Measurements from ENCODE around the gene EXD3. TPM values are rescaled to one million over a fixed set of nuclear protein-coding genes. Genes with fewer than 3 reads are reported as not detected.

The EXD3 gene
- total RNA-seq, 4 donors from 2014 or later, result 8.3 to 22.3 (median 14.2) TPM

DNA sequence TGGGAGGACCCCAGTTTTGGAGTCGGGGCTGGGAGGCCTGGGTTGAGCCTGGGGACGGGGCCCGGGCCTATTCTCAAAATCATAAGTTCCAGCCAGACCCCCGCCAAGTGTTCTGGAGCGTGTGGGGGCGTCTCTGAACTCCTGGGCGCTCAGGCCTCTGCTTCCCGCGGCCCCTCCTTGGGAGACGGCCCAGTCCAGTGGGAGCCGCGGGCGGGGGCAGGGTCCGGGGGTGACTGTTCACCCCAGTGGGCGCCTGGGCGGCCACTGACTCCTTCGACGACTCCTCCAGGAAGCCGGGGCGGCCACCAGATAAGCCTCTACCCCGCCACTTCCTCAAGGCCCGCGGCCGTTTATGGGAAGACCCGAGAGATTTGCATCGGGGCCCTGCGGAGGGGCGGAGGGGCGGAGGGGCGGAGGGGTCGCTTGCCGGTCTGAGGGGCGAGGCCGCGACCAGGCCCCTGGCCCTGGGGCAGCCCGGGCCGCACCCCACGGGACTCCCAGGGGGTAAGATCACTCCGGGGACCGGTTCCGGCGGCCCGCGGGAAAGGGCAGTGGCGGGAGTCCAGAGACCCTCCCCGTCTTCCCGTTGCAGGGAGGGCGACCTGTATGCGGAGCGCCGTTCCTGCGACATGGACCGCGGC lies 144.8 kb downstream of the EXD3 start:
- H3K27me3 ChIP-seq, result peaks cover 0 to 70% (median 4%) of the 10 kb centered on the region in 4 donors
- 28% methylated on average over 28 of the region's 54 CpGs for WGBS
- peak overlapping the region; percentile 51 to 59 (median 53) for H3K4me3 ChIP-seq
- H3K27ac ChIP-seq (replicated peaks in 1 of 4), result peak overlapping the region; percentile 74 to 85 (median 78)
- intact Hi-C loops (cut with DNase I), result no loop called here
- peaks cover under 1 to 32% (median 20%) of the 10 kb centered on the region in 4 donors for H3K36me3 ChIP-seq
- no peaks in the 10 kb centered on the region for H3K9me3 ChIP-seq
- no peak for DNase-seq (ENCODE audit: extremely low spot score)
- no peak for TF ChIP-seq POLR2AphosphoS5 (IDR thresholded peaks at IDR 0.05)
- no peak for TF ChIP-seq POLR2A (IDR thresholded peaks at IDR 0.05; ENCODE audit: low read depth)
- TF ChIP-seq, protein P1, sequence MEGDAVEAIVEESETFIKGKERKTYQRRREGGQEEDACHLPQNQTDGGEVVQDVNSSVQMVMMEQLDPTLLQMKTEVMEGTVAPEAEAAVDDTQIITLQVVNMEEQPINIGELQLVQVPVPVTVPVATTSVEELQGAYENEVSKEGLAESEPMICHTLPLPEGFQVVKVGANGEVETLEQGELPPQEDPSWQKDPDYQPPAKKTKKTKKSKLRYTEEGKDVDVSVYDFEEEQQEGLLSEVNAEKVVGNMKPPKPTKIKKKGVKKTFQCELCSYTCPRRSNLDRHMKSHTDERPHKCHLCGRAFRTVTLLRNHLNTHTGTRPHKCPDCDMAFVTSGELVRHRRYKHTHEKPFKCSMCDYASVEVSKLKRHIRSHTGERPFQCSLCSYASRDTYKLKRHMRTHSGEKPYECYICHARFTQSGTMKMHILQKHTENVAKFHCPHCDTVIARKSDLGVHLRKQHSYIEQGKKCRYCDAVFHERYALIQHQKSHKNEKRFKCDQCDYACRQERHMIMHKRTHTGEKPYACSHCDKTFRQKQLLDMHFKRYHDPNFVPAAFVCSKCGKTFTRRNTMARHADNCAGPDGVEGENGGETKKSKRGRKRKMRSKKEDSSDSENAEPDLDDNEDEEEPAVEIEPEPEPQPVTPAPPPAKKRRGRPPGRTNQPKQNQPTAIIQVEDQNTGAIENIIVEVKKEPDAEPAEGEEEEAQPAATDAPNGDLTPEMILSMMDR (IDR thresholded peaks at IDR 0.05), result no peak
- no peak for TF ChIP-seq EP300 (IDR thresholded peaks at IDR 0.05)
- H3K4me1 ChIP-seq, result peaks cover 34 to 55% (median 43%) of the 10 kb centered on the region in 4 donors

DNA sequence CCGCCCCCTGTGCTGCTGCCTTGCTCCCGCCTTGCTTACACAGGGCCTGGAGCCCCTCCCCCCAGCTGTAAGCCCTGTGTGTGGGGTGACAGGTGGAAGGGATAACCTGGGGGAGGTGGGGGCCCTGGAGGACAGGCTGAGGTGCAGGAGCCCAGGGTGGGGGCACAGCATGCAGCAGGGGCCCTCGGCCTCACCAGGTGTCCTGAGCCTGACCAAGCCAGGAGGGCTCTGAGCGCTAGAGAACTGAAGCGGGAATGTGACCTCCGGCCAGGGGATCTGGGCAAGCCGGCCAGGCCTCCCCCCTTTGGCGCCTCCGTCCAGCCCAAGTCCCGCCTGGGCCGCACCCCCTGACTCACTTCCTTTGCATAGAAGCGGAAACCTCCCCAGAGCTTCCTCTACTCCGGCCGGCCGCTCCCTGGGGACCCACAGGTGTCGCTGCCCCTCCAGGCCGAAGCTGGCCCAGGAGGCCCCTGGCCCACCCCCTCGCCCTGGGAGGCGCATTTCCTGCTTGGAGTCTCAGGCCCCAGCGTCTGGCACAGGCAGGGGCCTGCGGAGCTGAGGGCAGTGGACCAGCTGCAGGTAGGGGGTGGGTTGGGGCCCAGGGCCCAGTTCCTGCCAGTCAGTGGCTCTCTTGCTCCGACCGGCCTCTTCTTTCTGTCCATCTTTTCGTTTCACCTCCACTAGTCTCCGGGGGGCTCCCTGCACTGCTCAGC lies 145.5 kb downstream of the EXD3 start, which contains the start of gene TOR4A:
TSS of gene TOR4A (plus strand) at position 398 of the 713 bp plus-strand sequence. CDS start 964 bp downstream, outside the sequence.
- peak within 1 kb of the TSS; percentile 51 to 59 (median 53) for H3K4me3 ChIP-seq
- peak; percentile 93 for DNase-seq (ENCODE audit: extremely low spot score)
- H3K27me3 ChIP-seq, result peaks cover 0 to 71% (median 4%) of the 10 kb centered on the region in 4 donors
- H3K27ac ChIP-seq (replicated peaks in 1 of 4), result peak within 1 kb of the TSS; percentile 74 to 85 (median 78)
- intact Hi-C loops (cut with DNase I), result no loop called here
- TF ChIP-seq EP300 (IDR thresholded peaks at IDR 0.05), result no peak
- TF ChIP-seq POLR2AphosphoS5 (IDR thresholded peaks at IDR 0.05), result peak; percentile 49 to 60
- H3K4me1 ChIP-seq, result peaks cover 34 to 55% (median 43%) of the 10 kb centered on the region in 4 donors
- WGBS, result 27% methylated on average over 10 of the region's 25 CpGs
- peaks cover 7 to 39% (median 27%) of the 10 kb centered on the region in 4 donors for H3K36me3 ChIP-seq
- H3K9me3 ChIP-seq, result no peaks in the 10 kb centered on the region

DNA sequence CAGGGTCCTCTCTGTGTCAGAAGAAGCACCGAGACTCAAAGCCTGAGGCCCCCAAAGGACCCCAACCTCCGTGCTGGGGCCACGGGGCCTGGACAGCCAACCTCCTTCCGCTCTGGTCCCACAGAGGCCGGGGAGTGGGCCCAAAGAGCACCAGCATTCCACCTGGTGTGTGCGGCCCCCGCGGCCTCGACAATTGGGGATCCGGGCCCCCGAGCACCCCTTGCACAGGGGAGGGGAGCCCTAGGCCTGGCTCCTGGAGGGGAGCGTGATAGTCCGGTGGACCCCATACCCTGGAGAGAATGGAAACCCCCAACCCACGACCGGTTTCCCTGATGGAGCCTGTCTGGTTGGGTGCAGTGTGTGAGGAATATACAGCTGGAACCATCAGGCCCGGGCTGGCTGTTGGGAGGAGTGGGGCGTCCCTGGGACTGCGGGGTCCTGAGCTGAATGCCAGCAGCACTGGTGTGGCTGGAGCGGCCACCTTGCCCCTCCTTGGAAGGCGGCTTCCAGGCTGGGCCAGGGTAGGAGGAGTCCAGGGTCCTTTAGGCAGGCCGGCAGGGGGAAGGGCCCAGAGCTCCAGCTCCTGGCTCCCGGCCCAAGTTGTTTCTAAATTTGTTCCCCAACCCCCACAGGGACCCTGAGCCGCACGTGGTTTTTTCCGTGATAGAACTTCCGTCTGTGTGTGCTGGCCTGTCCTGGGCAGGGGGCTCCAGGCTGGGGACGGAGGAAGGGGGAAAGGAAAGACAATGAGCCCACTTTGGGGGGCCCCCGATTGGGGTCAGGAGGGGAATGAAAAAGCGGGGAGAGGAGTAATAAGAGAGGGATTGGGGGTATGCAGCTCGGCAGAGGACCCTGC lies 146.3 kb downstream of the EXD3 start:
- H3K27ac ChIP-seq (replicated peaks in 1 of 4), result peak overlapping the region; percentile 74 to 85 (median 78)
- peaks cover 0 to 69% (median 4%) of the 10 kb centered on the region in 4 donors for H3K27me3 ChIP-seq
- peak overlapping the region; percentile 51 to 59 (median 53) for H3K4me3 ChIP-seq
- peaks cover 14 to 39% (median 35%) of the 10 kb centered on the region in 4 donors for H3K36me3 ChIP-seq
- DNase-seq (ENCODE audit: extremely low spot score), result no peak
- intact Hi-C loops (cut with DNase I), result no loop called here
- peaks cover 37 to 54% (median 43%) of the 10 kb centered on the region in 4 donors for H3K4me1 ChIP-seq
- TF ChIP-seq, protein P1 (IDR thresholded peaks at IDR 0.05), result no peak
- TF ChIP-seq POLR2A (IDR thresholded peaks at IDR 0.05; ENCODE audit: low read depth) (no peak), EP300 (IDR thresholded peaks at IDR 0.05) (no peak), POLR2AphosphoS5 (IDR thresholded peaks at IDR 0.05) (no peak)
- WGBS, result 21% methylated on average over 13 of the region's 30 CpGs
- H3K9me3 ChIP-seq, result no peaks in the 10 kb centered on the region

DNA sequence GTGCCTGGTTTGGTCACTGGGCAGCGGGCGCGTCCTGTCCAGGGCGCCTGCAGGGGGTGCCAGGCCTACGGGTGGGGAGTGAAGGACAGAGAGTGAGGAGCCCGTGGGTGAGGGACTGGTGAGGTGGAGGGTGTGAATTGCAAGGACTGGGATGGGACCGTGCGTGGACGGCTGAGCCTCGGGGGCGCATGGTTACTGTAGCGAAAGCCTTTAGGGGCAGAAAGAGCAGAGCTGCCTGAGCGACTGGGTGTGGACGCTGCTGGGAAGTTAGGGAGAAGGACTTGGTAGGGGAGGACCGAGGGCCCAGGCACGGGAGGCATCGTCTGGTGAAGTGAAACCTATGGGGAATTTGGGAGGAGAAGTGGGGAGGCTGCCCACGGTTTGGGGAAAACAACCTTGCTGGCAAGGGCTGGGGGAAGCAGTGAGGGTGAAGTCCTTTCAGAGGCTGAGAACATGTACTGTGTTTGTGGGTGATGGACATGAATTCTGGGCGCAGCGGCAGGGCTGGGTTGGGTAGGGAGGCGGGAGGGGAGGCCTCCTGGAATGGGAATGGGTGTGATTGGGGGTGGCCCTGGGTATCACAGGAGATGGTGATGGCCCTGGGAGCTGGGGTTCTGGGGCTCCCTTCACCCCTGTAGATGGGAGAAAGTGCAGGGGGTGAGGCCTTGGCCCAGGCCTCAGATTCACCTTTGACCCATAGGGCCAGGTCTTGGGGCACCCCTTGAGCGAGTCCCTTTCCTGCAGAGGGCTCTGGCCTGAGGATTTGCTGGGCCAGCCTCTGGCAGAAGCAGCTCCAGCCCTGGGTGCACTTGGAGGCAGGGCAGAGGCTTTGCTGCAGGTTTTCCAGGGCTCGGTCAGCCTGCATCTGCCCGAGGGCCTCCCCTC lies 147.1 kb downstream of the EXD3 start:
- 83% methylated on average over 22 of the region's 24 CpGs for WGBS
- Histone ChIP-seq H3K36me3 (peaks cover 14 to 45% (median 42%) of the 10 kb centered on the region in 4 donors), H3K27ac (replicated peaks in 1 of 4) (peak overlapping the region; percentile 74 to 85 (median 78)), H3K4me1 (peaks cover 32 to 45% (median 41%) of the 10 kb centered on the region in 4 donors), H3K9me3 (no peaks in the 10 kb centered on the region), H3K4me3 (no peak overlapping the region), H3K27me3 (peaks cover 0 to 66% (median 4%) of the 10 kb centered on the region in 4 donors)
- DNase-seq (ENCODE audit: extremely low spot score), result no peak
- intact Hi-C loops (cut with DNase I), result no loop called here
- TF ChIP-seq POLR2AphosphoS5 (IDR thresholded peaks at IDR 0.05) (no peak), POLR2A (IDR thresholded peaks at IDR 0.05; ENCODE audit: low read depth) (no peak), EP300 (IDR thresholded peaks at IDR 0.05) (no peak)
- TF ChIP-seq, protein P1 (IDR thresholded peaks at IDR 0.05), result no peak

All from esophagus muscularis mucosa (tissue), 4 donors.